Smooth muscle cell (in vitro differentiated cells): Measurements from ENCODE around the gene ITSN2. TPM values are rescaled to one million over a fixed set of nuclear protein-coding genes. Genes with fewer than 3 reads are reported as not detected.

Source experiments
- DNase-seq: peaks from one replicate; lab custom pipeline; 2025; ENCODE audit not compliant: unreplicated experiment; lab: John Stamatoyannopoulos, UW
- H2AFZ ChIP-seq: fragments of 200-600 bp; sonication (generic); 2 replicates; pipeline ENCODE4 v1.6.0; 2016; ENCODE audit warnings: antibody characterized with exemption, low read depth, mild to moderate bottlenecking
- H3F3A ChIP-seq: fragments of 200-600 bp; sonication (generic); 2 replicates; pipeline ENCODE4 v1.6.0; 2017; ENCODE audit warnings: antibody characterized with exemption, low read depth
- H3K27ac ChIP-seq: fragments of 200-600 bp; sonication (generic); 2 replicates; pipeline ENCODE4 v1.5.1; 2016; ENCODE audit warnings: low read depth, mild to moderate bottlenecking
- H3K27me3 ChIP-seq: fragments of 200-600 bp; sonication (generic); 2 replicates; pipeline ENCODE4 v1.6.1; 2016; ENCODE audit warnings: low read depth, mild to moderate bottlenecking
- H3K36me3 ChIP-seq: fragments of 200-600 bp; sonication (generic); 2 replicates; pipeline ENCODE4 v1.5.1; 2016; ENCODE audit warnings: low read depth
- H3K4me1 ChIP-seq: fragments of 200-600 bp; sonication (generic); 2 replicates; pipeline ENCODE4 v1.5.1; 2016; ENCODE audit warnings: low read depth
- H3K4me2 ChIP-seq: fragments of 200-600 bp; sonication (generic); 2 replicates; pipeline ENCODE4 v1.6.0; 2016; ENCODE audit warnings: mild to moderate bottlenecking
- H3K4me3 ChIP-seq: fragments of 200-600 bp; sonication (generic); 2 replicates; pipeline ENCODE4 v1.5.1; 2016; ENCODE audit warnings: mild to moderate bottlenecking
- H3K79me2 ChIP-seq: fragments of 200-600 bp; sonication (generic); 2 replicates; pipeline ENCODE4 v1.6.0; 2016; ENCODE audit warnings: low read depth, mild to moderate bottlenecking
- H3K9ac ChIP-seq: fragments of 200-600 bp; sonication (generic); 2 replicates; pipeline ENCODE4 v1.6.0; 2016; ENCODE audit warnings: low read depth
- H3K9me3 ChIP-seq: fragments of 200-600 bp; sonication (generic); replicated peaks from 2 replicates; pipeline ENCODE4 v1.5.1; 2016; ENCODE audit warnings: low read depth
- H4K20me1 ChIP-seq: fragments of 200-600 bp; sonication (generic); 2 replicates; pipeline ENCODE4 v1.6.0; 2016; ENCODE audit warnings: low read depth
- WGBS: methylation state at CpG from one replicate; pipeline ENCODE4 v1.1.7; 2016; ENCODE audit warnings: low lambda C conversion rate; 5-methylcytosine and 5-hydroxymethylcytosine counted together
- polyA plus RNA-seq: library from polyadenylated mRNA; unstranded; fragments of >200 nt; fragmentation: Nextera tagmentation; extraction: Ambion mirVana; gene quantifications from 2 replicates; pipeline ENCODE4 v1.2.1, GENCODE V29; 2016
- total RNA-seq: library from RNA; depleted of rRNA; stranded (reverse); fragments of >200 nt; gene quantifications from 2 replicates; pipeline ENCODE4 v1.2.3, GENCODE V29; 2014
- TF ChIP-seq, protein P1 (sequence below): fragments of 200-600 bp; sonication (generic); IDR thresholded peaks from 2 replicates; pipeline ENCODE4 v1.5.1; 2017; ENCODE audit warnings: borderline replicate concordance, mild to moderate bottlenecking, antibody characterized with exemption; ENCODE audit not compliant: insufficient read depth, poor library complexity, severe bottlenecking

ITSN2 gene
- total and polyA plus RNA-seq, 2 experiments from 2014 or later: 8.5 to 19.6 TPM

DNA sequence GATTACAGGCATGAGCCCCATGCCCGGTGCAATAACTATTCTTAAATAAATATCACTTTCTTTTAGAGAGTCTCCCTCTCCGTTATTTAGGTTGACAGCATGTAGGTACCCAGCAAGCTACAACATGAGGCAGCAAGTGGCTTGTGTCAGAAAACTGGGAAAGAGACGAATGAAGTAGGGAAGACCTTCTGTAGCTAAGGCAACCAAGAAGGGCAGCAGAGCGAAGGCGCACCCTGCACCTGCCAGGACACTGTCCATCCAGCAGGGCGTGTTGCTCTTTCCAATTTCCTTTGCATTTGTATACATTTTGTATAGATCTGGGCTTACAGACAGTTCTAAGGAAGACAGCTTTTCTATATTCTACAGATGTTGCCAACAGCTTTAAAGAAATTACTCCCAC, 137.4 kb downstream of the ITSN2 start:
- Histone ChIP-seq H4K20me1 (no peaks in the 10 kb centered on the region), H3K27me3 (no peaks in the 10 kb centered on the region), H2AFZ (no peak overlapping the region), H3K79me2 (no peaks in the 10 kb centered on the region), H3K9me3 (no peaks in the 10 kb centered on the region), H3K4me1 (no peaks in the 10 kb centered on the region), H3K36me3 (no peaks in the 10 kb centered on the region), H3K4me3 (no peak overlapping the region), H3K9ac (no peak overlapping the region), H3F3A (no peaks in the 10 kb centered on the region), H3K4me2 (no peak overlapping the region), H3K27ac (no peak overlapping the region)
- DNase-seq: no peak
- TF ChIP-seq, protein P1, sequence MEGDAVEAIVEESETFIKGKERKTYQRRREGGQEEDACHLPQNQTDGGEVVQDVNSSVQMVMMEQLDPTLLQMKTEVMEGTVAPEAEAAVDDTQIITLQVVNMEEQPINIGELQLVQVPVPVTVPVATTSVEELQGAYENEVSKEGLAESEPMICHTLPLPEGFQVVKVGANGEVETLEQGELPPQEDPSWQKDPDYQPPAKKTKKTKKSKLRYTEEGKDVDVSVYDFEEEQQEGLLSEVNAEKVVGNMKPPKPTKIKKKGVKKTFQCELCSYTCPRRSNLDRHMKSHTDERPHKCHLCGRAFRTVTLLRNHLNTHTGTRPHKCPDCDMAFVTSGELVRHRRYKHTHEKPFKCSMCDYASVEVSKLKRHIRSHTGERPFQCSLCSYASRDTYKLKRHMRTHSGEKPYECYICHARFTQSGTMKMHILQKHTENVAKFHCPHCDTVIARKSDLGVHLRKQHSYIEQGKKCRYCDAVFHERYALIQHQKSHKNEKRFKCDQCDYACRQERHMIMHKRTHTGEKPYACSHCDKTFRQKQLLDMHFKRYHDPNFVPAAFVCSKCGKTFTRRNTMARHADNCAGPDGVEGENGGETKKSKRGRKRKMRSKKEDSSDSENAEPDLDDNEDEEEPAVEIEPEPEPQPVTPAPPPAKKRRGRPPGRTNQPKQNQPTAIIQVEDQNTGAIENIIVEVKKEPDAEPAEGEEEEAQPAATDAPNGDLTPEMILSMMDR: no peak
- 79% methylated on average over 6 of the region's 6 CpGs for WGBS

DNA sequence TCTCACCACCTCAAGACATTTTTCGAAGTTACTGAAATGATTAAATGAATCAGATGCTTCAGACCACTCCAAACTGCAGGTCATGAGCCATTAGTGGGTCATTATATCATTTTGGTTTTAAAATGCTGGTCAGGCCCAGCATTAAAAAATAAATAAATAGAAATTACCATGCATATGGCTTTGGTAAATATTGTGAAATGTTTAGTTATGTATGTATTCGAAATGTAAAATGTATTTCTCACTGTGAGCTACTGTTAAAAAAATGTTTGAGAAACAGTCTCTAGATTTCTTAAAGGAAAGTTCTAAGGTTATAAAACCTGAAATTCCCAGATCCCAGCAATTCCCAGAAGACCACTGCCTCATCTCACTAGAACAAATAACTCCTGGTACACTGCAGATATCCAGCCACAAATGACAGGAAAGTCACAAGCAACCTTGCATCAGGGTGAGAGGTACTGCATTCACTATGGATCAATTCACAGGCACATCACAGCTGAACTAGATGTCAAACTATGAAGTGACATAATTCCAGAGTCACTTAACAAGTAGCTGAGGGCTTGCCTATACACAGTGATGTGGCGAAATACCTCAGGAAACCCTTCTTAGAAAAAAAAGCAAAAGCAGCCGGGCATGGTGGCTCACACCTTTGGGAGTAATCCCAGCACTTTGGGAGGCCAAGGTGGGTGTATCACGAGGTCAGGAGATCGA, 138.8 kb downstream of the ITSN2 start:
- H2AFZ ChIP-seq: no peak overlapping the region
- no peaks in the 10 kb centered on the region for H3F3A ChIP-seq
- H3K27ac ChIP-seq: no peak overlapping the region
- no peaks in the 10 kb centered on the region for H3K36me3 ChIP-seq
- H3K27me3 ChIP-seq: no peaks in the 10 kb centered on the region
- no peaks in the 10 kb centered on the region for H3K79me2 ChIP-seq
- H3K4me2 ChIP-seq: no peak overlapping the region
- no peak overlapping the region for H3K9ac ChIP-seq
- H3K4me1 ChIP-seq: no peaks in the 10 kb centered on the region
- DNase-seq: no peak
- TF ChIP-seq, protein P1: no peak
- H4K20me1 ChIP-seq: no peaks in the 10 kb centered on the region
- no peaks in the 10 kb centered on the region for H3K9me3 ChIP-seq
- no peak overlapping the region for H3K4me3 ChIP-seq
- 97% methylated on average over 6 of the region's 6 CpGs for WGBS

DNA sequence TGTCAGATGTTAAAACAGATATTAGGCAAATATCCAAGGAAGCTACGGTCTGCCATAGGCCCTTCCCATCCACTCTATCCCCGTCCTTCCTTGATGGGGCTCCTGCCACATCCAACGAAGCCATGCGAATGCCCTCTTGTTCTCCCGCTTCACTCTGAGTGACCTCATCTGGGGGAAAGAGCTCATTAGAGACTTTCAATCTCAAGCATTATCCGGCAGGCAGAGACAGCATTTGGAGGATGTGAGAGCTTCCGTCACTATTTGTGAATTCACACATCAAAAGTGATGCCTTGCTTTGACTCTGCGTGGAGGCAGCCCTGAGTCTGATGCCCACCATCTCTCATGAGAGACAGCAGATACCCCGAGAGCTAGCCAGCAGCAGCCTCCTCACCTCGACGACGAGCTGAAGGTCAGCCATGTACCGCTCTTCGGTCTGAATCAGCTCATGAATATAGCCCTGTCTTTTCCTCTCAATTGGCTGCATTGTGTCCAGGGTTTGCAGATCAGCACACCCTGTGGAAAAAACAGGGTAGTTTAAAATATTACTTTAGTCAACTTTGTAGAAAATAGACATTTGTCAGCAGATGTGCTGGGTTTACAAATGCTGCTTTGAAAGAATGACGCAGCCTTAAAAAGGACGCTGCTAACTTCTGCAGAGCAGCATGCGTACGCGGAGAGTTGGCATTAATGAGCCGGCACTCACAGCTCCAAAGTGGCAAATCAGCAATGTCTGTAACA, 139.6 kb downstream of the ITSN2 start:
- Histone ChIP-seq H3K9me3 (no peaks in the 10 kb centered on the region), H3K27me3 (no peaks in the 10 kb centered on the region), H3K4me1 (no peaks in the 10 kb centered on the region), H3F3A (no peaks in the 10 kb centered on the region), H3K79me2 (no peaks in the 10 kb centered on the region), H3K27ac (no peak overlapping the region), H4K20me1 (no peaks in the 10 kb centered on the region), H3K36me3 (no peaks in the 10 kb centered on the region), H3K4me2 (no peak overlapping the region), H3K4me3 (no peak overlapping the region), H3K9ac (no peak overlapping the region), H2AFZ (no peak overlapping the region)
- 96% methylated on average over 20 of the region's 20 CpGs for WGBS
- TF ChIP-seq, protein P1: no peak
- DNase-seq: no peak

DNA sequence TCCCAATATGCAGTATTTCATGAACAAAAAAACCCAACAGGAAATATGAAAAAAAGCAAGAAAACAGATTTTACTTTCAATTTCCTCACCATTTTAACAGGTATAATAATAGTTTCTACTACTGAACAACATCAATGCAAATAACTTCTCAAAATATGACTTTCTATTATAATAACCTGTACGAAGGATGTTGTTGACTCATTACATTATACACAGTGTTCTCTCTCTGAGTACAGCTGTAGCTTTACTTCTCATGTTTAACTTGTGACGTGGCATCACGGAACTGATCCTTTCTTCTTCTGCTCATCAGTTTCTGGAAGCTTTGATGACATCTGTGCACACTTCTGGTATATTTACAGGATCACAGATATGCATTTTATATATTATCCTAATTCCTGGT, 145.5 kb downstream of the ITSN2 start:
- no peak for DNase-seq
- H3K79me2 ChIP-seq: no peaks in the 10 kb centered on the region
- H3K4me3 ChIP-seq: no peak overlapping the region
- H4K20me1 ChIP-seq: no peaks in the 10 kb centered on the region
- H3K4me2 ChIP-seq: no peak overlapping the region
- H2AFZ ChIP-seq: no peak overlapping the region
- no peaks in the 10 kb centered on the region for H3K9me3 ChIP-seq
- TF ChIP-seq, protein P1: no peak
- H3F3A ChIP-seq: no peaks in the 10 kb centered on the region
- no peaks in the 10 kb centered on the region for H3K36me3 ChIP-seq
- no peak overlapping the region for H3K9ac ChIP-seq
- WGBS: 97% methylated on average over 3 of the region's 3 CpGs
- H3K4me1 ChIP-seq: no peaks in the 10 kb centered on the region
- no peak overlapping the region for H3K27ac ChIP-seq
- no peaks in the 10 kb centered on the region for H3K27me3 ChIP-seq
